Fibroblast of pulmonary artery (primary cell): ENCODE measurements around the gene MAN1C1.

Experiments used
- DNase-seq: peaks from one replicate; pipeline ENCODE4 v3.0.0-alpha.2; 2010; ENCODE audit warnings: low read depth
- H3K4me3 ChIP-seq: replicated peaks from 2 replicates; pipeline ENCODE4 v1.5.1; 2011; ENCODE audit warnings: low read depth, mild to moderate bottlenecking, control low read depth, low read length, moderate library complexity
- CTCF ChIP-seq: IDR thresholded peaks from 2 replicates; pipeline ENCODE4 v1.5.1; 2011; ENCODE audit warnings: mild to moderate bottlenecking, control low read depth, low read length, inconsistent platforms; ENCODE audit errors: missing control alignments

MAN1C1 gene

DNA sequence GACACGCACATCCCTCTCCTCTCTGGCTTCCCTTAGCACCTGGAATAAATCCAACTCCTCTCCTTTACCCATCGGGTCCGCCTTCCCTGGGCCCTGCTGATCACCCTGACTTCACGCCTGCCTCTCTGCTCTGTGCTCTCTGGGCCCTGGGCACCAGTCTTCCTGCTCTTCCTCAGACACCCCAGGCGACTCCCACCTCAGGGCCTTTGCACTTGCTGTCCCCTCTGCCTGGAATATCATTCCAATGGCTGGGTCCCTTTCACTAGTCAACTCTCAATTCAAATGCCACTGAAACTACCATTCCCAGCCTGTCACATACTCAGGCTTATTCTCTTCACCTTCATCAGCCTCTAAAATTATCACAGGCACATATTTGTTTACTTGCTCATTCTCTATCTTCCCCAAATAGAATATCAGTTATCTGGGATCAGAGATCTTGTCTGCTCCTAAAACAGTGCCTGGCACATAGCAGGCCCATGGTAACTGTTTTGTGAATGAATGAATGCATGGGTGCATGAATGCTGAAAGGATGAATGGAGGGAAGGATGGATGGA, 156.2 kb downstream of the MAN1C1 start:
- H3K4me3 ChIP-seq: no peak overlapping the region
- no peak for TF ChIP-seq CTCF
- DNase-seq: no peak

- no peak overlapping the region for H3K4me3 ChIP-seq
- DNase-seq: no peak
- TF ChIP-seq CTCF: no peak
These were observed 157.0 kb downstream of the MAN1C1 start for GRCh38 chr1:25773441-25774125.

GRCh38 chr1:25774206-25774803, 157.7 kb downstream of the MAN1C1 start:
- DNase-seq: no peak
- no peak for TF ChIP-seq CTCF

DNA sequence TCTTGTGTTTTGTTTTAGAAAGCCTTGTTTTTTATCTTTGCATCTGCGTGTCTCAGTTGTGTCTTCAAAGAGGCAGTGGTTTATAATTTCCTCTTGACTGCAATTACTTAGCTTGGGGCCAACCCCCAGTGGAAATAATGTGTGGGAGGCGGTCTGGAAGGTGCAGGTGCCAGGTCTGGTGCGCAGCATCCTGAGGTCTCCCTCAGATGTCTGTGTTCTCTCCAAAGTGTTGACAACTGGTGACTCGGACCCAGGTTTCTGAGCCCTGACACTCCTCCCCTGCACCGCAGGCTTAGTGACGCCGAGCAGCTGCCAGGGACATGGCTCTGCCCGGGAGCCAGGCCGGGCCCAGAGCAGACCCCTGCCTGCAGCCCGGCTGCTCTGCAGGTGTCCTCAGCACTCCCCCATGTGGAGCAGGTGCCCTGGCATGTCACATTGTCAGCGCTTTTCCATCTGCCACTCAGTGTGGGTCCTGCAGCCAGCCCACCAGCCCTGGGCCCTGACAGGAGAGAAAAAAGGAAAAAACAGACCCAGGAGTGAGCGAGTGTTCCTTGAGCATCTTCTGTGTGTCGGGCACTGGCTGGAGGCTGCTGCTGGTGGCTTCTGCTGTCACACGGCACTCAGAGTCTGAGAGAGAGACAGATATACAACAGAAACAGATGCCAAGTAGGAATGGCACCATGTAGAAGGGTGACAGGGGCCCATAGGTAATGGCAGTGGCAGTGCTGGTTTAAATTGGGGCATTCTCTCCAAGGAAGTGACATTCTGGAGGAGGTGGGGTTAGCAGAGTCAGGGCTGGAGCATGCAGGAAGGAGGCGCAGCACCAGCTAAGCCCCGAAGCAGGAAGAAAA, 158.6 kb downstream of the MAN1C1 start:
- TF ChIP-seq CTCF: no peak
- no peak for DNase-seq
- H3K4me3 ChIP-seq: no peak overlapping the region

More at GRCh38 chr1:25774206-25774803, 157.7 kb downstream of the MAN1C1 start:
- H3K4me3 ChIP-seq: no peak overlapping the region

GRCh38 chr1:25779388-25779787, 162.8 kb downstream of the MAN1C1 start:
- TF ChIP-seq CTCF: no peak
- no peak for DNase-seq
- H3K4me3 ChIP-seq: no peak overlapping the region

GRCh38 chr1:25779894-25780293, 163.3 kb downstream of the MAN1C1 start:
- no peak for DNase-seq
- H3K4me3 ChIP-seq: no peak overlapping the region
- TF ChIP-seq CTCF: no peak
